LHCN-M2 (cell line): ENCODE data around the gene GNPAT. TPM values are rescaled to one million over a fixed set of nuclear protein-coding genes. Genes with fewer than 3 reads are reported as not detected.

Source experiments
- DNase-seq: peaks from one replicate; pipeline ENCODE4 v3.0.0-alpha.2; 2012; ENCODE audit warnings: low read depth
- total RNA-seq: library from RNA; depleted of rRNA; stranded (reverse); fragments of >200 nt; gene quantifications from 2 replicates; pipeline ENCODE4 v1.2.3, GENCODE V29; 2014

The GNPAT gene
- total RNA-seq, 1 experiment from 2014 or later: 79.7 TPM

DNA sequence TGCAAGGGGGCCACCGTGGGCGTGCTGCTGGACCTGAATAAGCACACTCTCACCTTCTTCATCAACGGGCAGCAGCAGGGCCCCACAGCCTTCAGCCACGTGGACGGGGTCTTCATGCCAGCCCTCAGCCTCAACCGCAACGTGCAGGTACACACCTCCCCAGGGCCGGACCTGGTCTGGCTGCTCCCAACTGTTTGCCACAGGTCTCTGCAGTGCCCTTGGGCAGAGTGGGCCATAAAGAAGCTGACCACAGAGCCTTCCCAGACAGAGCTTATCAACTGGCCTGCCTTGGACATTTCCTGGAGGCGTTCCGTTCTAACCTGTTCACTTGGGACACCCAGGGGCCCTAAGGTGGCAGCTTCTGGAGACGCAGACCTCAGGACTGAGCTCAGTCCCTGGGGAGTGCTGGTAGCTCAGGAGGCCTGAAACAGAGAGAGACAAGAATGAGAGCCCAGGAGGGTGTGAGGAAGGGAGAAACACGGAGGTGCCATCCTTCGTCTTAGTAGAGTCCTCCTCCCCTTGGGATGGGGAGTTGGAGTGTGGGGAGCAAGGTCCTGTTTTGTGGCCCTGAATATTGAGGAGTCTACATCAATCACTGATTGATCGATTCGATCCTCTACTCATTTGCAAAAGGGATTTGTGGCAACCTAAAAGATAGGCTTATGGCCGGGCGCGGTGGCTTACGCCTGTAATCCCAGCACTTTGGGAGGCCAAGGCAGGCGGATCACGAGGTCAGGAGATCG is 27.0 kb upstream of the GNPAT start:
- no peak for DNase-seq

- DNase-seq: no peak
Measured at GRCh38 chr1:231214918-231215680, 25.9 kb upstream of the GNPAT start.

- DNase-seq: no peak
Measured at GRCh38 chr1:231215681-231216385, 25.2 kb upstream of the GNPAT start.

- DNase-seq: no peak
Measured at GRCh38 chr1:231216498-231216897, 24.5 kb upstream of the GNPAT start.

GRCh38 chr1:231217056-231217455 is 24.0 kb upstream of the GNPAT start:
- no peak for DNase-seq

DNA sequence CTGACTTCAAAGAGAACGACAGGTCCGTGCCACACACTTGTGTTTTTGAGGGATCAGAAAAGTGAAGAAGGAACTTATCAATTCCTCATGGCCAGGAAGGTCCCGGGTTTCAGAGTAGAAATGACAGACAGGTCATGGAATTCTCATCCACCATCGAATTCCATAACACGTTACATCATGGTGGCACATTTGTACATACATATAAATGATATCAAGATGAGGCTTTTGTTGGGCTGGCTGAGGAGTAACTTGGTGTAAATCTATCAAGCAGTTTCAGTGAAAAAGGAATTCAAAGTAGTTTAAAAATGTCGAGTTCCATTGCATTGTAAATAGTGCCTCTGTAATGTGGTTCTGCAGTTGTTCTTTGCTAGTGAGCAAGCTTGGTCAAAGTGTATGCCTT is 22.9 kb upstream of the GNPAT start:
- no peak for DNase-seq

- DNase-seq: no peak
Measured at GRCh38 chr1:231219422-231220401, 21.3 kb upstream of the GNPAT start.

DNA sequence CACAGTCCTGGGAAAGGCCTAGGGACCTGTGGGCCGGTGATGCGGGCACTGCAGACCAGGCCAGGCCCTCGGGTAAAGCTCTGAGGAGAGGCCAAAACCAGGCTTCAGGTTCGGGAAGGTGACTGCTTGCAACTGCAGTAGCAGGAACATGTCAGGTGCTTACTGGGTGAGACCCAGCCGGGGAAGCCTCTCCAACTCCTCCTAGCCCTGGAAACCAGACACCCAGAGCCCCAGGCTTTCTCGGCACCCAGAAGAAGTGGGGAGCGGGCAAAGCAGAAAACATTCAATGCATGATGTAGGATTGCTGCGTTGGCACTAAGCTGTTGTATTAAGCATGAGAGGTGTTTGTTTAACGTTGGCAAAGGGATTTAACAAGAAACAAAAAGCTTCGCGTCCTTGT is 20.2 kb upstream of the GNPAT start:
- no peak for DNase-seq

- DNase-seq: no peak
Measured at GRCh38 chr1:231226156-231226555, 14.9 kb upstream of the GNPAT start.

- no peak for DNase-seq
Measured at GRCh38 chr1:231231511-231231910, 9.5 kb upstream of the GNPAT start.

DNA sequence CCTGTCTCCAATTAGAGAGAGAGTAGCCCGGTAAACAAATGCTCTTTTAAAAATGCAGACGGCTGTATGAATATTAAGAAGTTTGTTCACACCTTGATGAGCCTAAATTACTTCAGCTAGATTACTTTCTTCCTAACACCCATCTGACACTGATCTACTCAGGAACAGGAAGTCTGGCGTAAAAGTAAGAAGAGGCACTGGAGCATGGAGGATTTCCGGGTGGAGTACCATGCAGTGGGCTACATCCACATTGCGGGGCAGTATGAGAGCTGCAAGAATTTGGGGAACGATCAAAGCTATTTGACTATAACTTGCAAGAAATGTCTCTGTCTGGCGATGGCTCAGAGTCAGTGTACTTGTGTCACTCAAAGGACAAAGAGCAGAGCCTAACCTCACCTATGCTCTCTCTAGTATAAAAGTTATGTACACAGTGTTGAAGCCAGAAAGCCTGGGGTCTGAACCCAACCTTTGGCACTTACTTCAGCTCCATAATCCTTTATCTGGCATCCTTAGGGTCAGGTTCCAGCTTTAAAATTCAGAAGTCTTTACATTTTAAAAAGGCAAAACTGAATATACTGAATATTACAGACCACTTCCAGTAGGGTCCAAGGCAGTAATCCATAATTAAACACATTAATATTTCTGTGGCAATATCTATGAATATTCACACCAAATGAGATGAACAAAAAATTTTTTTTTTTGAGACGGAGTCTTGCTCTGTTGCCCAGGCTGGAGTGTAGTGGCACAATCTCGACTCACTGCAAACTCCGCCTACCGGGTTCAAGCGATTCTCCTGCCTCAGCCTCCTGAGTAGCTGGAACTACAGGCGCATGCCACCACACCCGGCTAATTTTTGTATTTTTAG is 7.9 kb upstream of the GNPAT start:
- no peak for DNase-seq

GRCh38 chr1:231233735-231234417 is 7.1 kb upstream of the GNPAT start:
- peak; percentile 38 for DNase-seq

GRCh38 chr1:231234506-231234905 is 6.5 kb upstream of the GNPAT start:
- no peak for DNase-seq

DNA sequence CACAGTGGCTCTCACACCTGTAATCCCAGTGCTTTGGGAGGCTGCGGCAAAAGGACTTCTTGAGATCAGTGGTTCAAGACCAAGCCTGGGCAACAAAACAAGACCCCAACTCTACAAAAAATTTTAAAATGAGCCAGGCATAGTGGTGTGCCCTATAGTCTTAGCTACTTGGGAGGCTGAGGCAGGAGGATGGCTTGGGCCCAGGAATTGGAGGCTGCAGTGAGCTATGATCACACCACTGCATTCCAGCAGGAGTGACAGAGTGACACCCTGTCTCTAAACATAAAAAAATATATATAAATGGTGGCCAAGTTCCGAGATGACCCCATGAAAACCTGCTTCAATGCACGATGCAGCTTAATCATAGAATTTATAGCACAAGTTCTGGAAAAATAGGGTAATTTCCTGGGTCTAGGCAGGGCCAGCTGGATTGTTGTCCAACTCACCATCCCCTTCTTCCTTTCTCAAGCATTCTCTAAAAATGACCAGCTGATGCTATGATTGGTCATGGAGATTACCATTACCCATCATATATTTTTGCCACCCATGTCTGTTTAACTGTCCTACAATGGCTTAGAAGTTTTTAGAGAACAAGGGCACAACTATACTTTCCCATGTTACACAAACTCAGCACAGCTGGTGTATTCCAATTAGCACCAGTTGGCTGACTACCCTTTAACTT is 5.3 kb upstream of the GNPAT start:
- no peak for DNase-seq

DNA sequence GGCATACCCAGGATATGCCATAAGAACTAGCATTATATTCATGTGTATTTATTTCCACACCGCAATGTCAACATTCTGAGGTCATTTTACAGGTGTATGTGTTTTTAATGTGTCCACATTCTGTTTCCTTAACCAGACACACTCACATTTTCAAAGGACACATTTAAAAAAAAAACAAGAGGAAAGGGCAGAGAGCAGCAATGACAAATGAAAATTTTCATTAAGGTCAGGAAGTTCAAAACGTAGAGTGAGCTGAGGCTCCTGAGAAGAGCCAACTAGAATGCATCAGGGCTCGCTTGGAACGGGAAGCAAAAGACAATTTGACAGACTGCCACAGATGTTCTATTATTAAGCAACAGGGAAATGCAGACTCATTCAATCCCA is 4.8 kb upstream of the GNPAT start:
- peak; percentile 92 for DNase-seq

- DNase-seq: peak; percentile 8
Measured at GRCh38 chr1:231236938-231237337, 4.1 kb upstream of the GNPAT start.

- no peak for DNase-seq
Measured at GRCh38 chr1:231238298-231238697, 2.7 kb upstream of the GNPAT start.

GRCh38 chr1:231240531-231240882 is 505 bp upstream of the GNPAT start:
- peak; percentile 13 for DNase-seq

GRCh38 chr1:231241750-231242149 is 738 bp downstream of the GNPAT start:
- DNase-seq: no peak
